ENCODE results near the gene SLC32A1. TPM values are rescaled to one million over a fixed set of nuclear protein-coding genes. Genes with fewer than 3 reads are reported as not detected.

SLC32A1 gene
- total and polyA plus RNA-seq, 3 experiments from 2014 or later: not detected

- peaks cover 3% of the 10 kb centered on the region for H3K27me3 ChIP-seq (ENCODE audit: insufficient read depth, low read length, poor library complexity, severe bottlenecking)
- POLR2A ChIA-PET: interaction anchor here (0.7 to 1.7 kb wide), 3 partner anchors 57 to 213 kb away, joined by 3 to 6 read pairs (median 3); partner anchors contain the start of genes DHX35 and PPP1R16B
- peak overlapping the region; percentile 84 for H3K27ac ChIP-seq (ENCODE audit: low read depth, low read length)
- H3K4me1 ChIP-seq (ENCODE audit: insufficient read depth, low read length): peaks cover 19% of the 10 kb centered on the region
- Mint-ChIP-seq H3K9me3 (no peaks in the 10 kb centered on the region), H3K36me3 (peaks cover 0 to 38% (median 4%) of the 10 kb centered on the region in 3 donors), H3K4me1 (peaks cover 18 to 35% (median 28%) of the 10 kb centered on the region in 3 donors), H3K4me3 (peak overlapping the region; percentile 89 to 95 (median 94)), H3K27ac (peak overlapping the region; percentile 91 to 97 (median 95)), H3K27me3 (peaks cover 0 to under 1% of the 10 kb centered on the region in 2 donors)
- H3K36me3 ChIP-seq (ENCODE audit: insufficient read depth, low read length): peaks cover 8% of the 10 kb centered on the region
- CTCF ChIA-PET: interaction anchor here (1.7 to 2.1 kb wide), 2 partner anchors 11 to 133 kb away, joined by 4 to 5 read pairs; no protein-coding TSS in a partner anchor
- peak overlapping the region; percentile 81 for H3K4me3 ChIP-seq (ENCODE audit: low read length)
- peak in 1 of 5 donors; percentile 39 for DNase-seq
- H3K9me3 ChIP-seq (ENCODE audit: low read length): no peaks in the 10 kb centered on the region
Measured at GRCh38 chr20:38748861-38749149, 24.5 kb downstream of the SLC32A1 start.

GRCh38 chr20:38751360-38751976 is 27.2 kb downstream of the SLC32A1 start:
- POLR2A ChIA-PET: no interaction called here
- Histone ChIP-seq H3K36me3 (ENCODE audit: insufficient read depth, low read length) (peaks cover 30% of the 10 kb centered on the region), H3K4me3 (ENCODE audit: low read length) (no peak overlapping the region), H3K4me1 (ENCODE audit: insufficient read depth, low read length) (peaks cover 19% of the 10 kb centered on the region), H3K27ac (ENCODE audit: low read depth, low read length) (no peak overlapping the region), H3K9me3 (ENCODE audit: low read length) (no peaks in the 10 kb centered on the region), H3K27me3 (ENCODE audit: insufficient read depth, low read length, poor library complexity, severe bottlenecking) (no peaks in the 10 kb centered on the region)
- no peaks in the 10 kb centered on the region for H3K9me3 Mint-ChIP-seq
- peaks cover 18 to 35% (median 28%) of the 10 kb centered on the region in 3 donors for H3K4me1 Mint-ChIP-seq
- peak overlapping the region in 1 of 7 donors; percentile 43 for H3K4me3 Mint-ChIP-seq
- H3K27me3 Mint-ChIP-seq: no peaks in the 10 kb centered on the region
- peak overlapping the region in 3 of 8 donors; percentile 45 to 60 (median 58) for H3K27ac Mint-ChIP-seq
- CTCF ChIA-PET: interaction anchor here (0.8 to 3.2 kb wide), 14 partner anchors 8 to 210 kb away, joined by 3 to 11 read pairs (median 4); partner anchors contain the start of gene DHX35
- peaks cover 9 to 62% (median 14%) of the 10 kb centered on the region in 3 donors for H3K36me3 Mint-ChIP-seq
- peak in 1 of 5 donors; percentile 39 for DNase-seq

GRCh38 chr20:38752029-38752428 is 27.7 kb downstream of the SLC32A1 start:
- no peak overlapping the region for H3K27ac Mint-ChIP-seq
- CTCF ChIA-PET: interaction anchor here (0.8 to 3.2 kb wide), 13 partner anchors 17 to 210 kb away, joined by 3 to 11 read pairs (median 4); partner anchors contain the start of gene DHX35
- peaks cover 18 to 35% (median 28%) of the 10 kb centered on the region in 3 donors for H3K4me1 Mint-ChIP-seq
- peaks cover 33% of the 10 kb centered on the region for H3K36me3 ChIP-seq (ENCODE audit: insufficient read depth, low read length)
- no peaks in the 10 kb centered on the region for H3K9me3 Mint-ChIP-seq
- peaks cover 9 to 65% (median 14%) of the 10 kb centered on the region in 3 donors for H3K36me3 Mint-ChIP-seq
- POLR2A ChIA-PET: no interaction called here
- H3K4me1 ChIP-seq (ENCODE audit: insufficient read depth, low read length): peaks cover 17% of the 10 kb centered on the region
- H3K27me3 Mint-ChIP-seq: no peaks in the 10 kb centered on the region
- H3K27ac ChIP-seq (ENCODE audit: low read depth, low read length): no peak overlapping the region
- no peak overlapping the region for H3K4me3 ChIP-seq (ENCODE audit: low read length)
- H3K4me3 Mint-ChIP-seq: peak overlapping the region in 1 of 7 donors; percentile 69
- DNase-seq: no peak
- no peaks in the 10 kb centered on the region for H3K9me3 ChIP-seq (ENCODE audit: low read length)
- no peaks in the 10 kb centered on the region for H3K27me3 ChIP-seq (ENCODE audit: insufficient read depth, low read length, poor library complexity, severe bottlenecking)

GRCh38 chr20:38754924-38755323 is 30.6 kb downstream of the SLC32A1 start:
- Mint-ChIP-seq H3K4me3 (no peak overlapping the region), H3K27me3 (no peaks in the 10 kb centered on the region), H3K4me1 (peaks cover 0 to 11% (median 10%) of the 10 kb centered on the region in 3 donors), H3K27ac (no peak overlapping the region), H3K36me3 (peaks cover 18 to 83% (median 18%) of the 10 kb centered on the region in 3 donors), H3K9me3 (no peaks in the 10 kb centered on the region)
- POLR2A ChIA-PET: no interaction called here
- Histone ChIP-seq H3K4me1 (ENCODE audit: insufficient read depth, low read length) (no peaks in the 10 kb centered on the region), H3K27me3 (ENCODE audit: insufficient read depth, low read length, poor library complexity, severe bottlenecking) (no peaks in the 10 kb centered on the region), H3K27ac (ENCODE audit: low read depth, low read length) (no peak overlapping the region), H3K9me3 (ENCODE audit: low read length) (no peaks in the 10 kb centered on the region), H3K36me3 (ENCODE audit: insufficient read depth, low read length) (peaks cover 44% of the 10 kb centered on the region), H3K4me3 (ENCODE audit: low read length) (no peak overlapping the region)
- DNase-seq: no peak
- CTCF ChIA-PET: interaction anchor here (1.0 kb wide), 1 partner anchor 35 kb away, joined by 3 read pairs; no protein-coding TSS in a partner anchor

GRCh38 chr20:38755324-38755910 is 31.1 kb downstream of the SLC32A1 start:
- Histone ChIP-seq H3K4me3 (ENCODE audit: low read length) (no peak overlapping the region), H3K36me3 (ENCODE audit: insufficient read depth, low read length) (peaks cover 44% of the 10 kb centered on the region), H3K9me3 (ENCODE audit: low read length) (no peaks in the 10 kb centered on the region), H3K4me1 (ENCODE audit: insufficient read depth, low read length) (no peaks in the 10 kb centered on the region), H3K27me3 (ENCODE audit: insufficient read depth, low read length, poor library complexity, severe bottlenecking) (no peaks in the 10 kb centered on the region), H3K27ac (ENCODE audit: low read depth, low read length) (no peak overlapping the region)
- ChIA-PET POLR2A (no interaction called here), CTCF (interaction anchor here (1.0 kb wide), 1 partner anchor 35 kb away, joined by 3 read pairs; no protein-coding TSS in a partner anchor)
- peaks cover 0 to 6% (median 5%) of the 10 kb centered on the region in 3 donors for H3K4me1 Mint-ChIP-seq
- no peak for DNase-seq
- H3K27me3 Mint-ChIP-seq: no peaks in the 10 kb centered on the region
- H3K9me3 Mint-ChIP-seq: no peaks in the 10 kb centered on the region
- H3K4me3 Mint-ChIP-seq: no peak overlapping the region
- peak overlapping the region in 1 of 8 donors; percentile 66 for H3K27ac Mint-ChIP-seq
- H3K36me3 Mint-ChIP-seq: peaks cover 21 to 84% (median 23%) of the 10 kb centered on the region in 3 donors

GRCh38 chr20:38757145-38757775 is 33.0 kb downstream of the SLC32A1 start:
- peaks cover 42% of the 10 kb centered on the region for H3K36me3 ChIP-seq (ENCODE audit: insufficient read depth, low read length)
- H3K27me3 Mint-ChIP-seq: no peaks in the 10 kb centered on the region
- CTCF ChIA-PET: interaction anchor here (0.6 to 1.5 kb wide), 2 partner anchors 11 to 65 kb away, joined by 3 to 6 read pairs; no protein-coding TSS in a partner anchor

GRCh38 chr20:38759106-38759505 is 34.8 kb downstream of the SLC32A1 start:
- no peaks in the 10 kb centered on the region for H3K9me3 ChIP-seq (ENCODE audit: low read length)
- DNase-seq: no peak
- Mint-ChIP-seq H3K27me3 (no peaks in the 10 kb centered on the region), H3K27ac (no peak overlapping the region), H3K4me3 (no peak overlapping the region), H3K9me3 (no peaks in the 10 kb centered on the region), H3K36me3 (peaks cover 30 to 92% (median 32%) of the 10 kb centered on the region in 3 donors), H3K4me1 (peaks cover 0 to 4% (median 0%) of the 10 kb centered on the region in 3 donors)
- H3K4me3 ChIP-seq (ENCODE audit: low read length): no peak overlapping the region
- no peak overlapping the region for H3K27ac ChIP-seq (ENCODE audit: low read depth, low read length)
- no peaks in the 10 kb centered on the region for H3K4me1 ChIP-seq (ENCODE audit: insufficient read depth, low read length)
- ChIA-PET CTCF (interaction anchor here (1.2 to 1.9 kb wide), 3 partner anchors 9 to 31 kb away, joined by 5 to 9 read pairs (median 7); partner anchors contain the start of gene ACTR5), POLR2A (interaction anchor here (0.6 to 0.7 kb wide), 2 partner anchors 136 to 287 kb away, joined by 3 to 5 read pairs; no protein-coding TSS in a partner anchor)
- H3K36me3 ChIP-seq (ENCODE audit: insufficient read depth, low read length): peaks cover 42% of the 10 kb centered on the region
- no peaks in the 10 kb centered on the region for H3K27me3 ChIP-seq (ENCODE audit: insufficient read depth, low read length, poor library complexity, severe bottlenecking)

More at GRCh38 chr20:38757145-38757775, 33.0 kb downstream of the SLC32A1 start:
- H3K27ac ChIP-seq (ENCODE audit: low read depth, low read length): no peak overlapping the region
- Mint-ChIP-seq H3K9me3 (no peaks in the 10 kb centered on the region), H3K4me3 (no peak overlapping the region), H3K4me1 (no peaks in the 10 kb centered on the region), H3K36me3 (peaks cover 30 to 90% (median 33%) of the 10 kb centered on the region in 3 donors), H3K27ac (peak overlapping the region in 1 of 8 donors; percentile 15)
- H3K9me3 ChIP-seq (ENCODE audit: low read length): no peaks in the 10 kb centered on the region
- POLR2A ChIA-PET: no interaction called here
- no peaks in the 10 kb centered on the region for H3K27me3 ChIP-seq (ENCODE audit: insufficient read depth, low read length, poor library complexity, severe bottlenecking)
- H3K4me3 ChIP-seq (ENCODE audit: low read length): no peak overlapping the region
- no peaks in the 10 kb centered on the region for H3K4me1 ChIP-seq (ENCODE audit: insufficient read depth, low read length)
- DNase-seq: no peak

All from CD8-positive, alpha-beta memory T cell (primary cell).